H1 (cell line): ENCODE data around the gene KRTAP1-3. TPM values are rescaled to one million over a fixed set of nuclear protein-coding genes. Genes with fewer than 3 reads are reported as not detected.

Source experiments
- CHD7 ChIP-seq: fragments of 300-600 bp; sonication (generic); IDR thresholded peaks from 2 replicates; pipeline ENCODE4 v1.7.1; 2012; ENCODE audit warnings: low read length, moderate library complexity, mild to moderate bottlenecking, inconsistent platforms; ENCODE audit not compliant: insufficient replicate concordance
- SRF ChIP-seq: IDR thresholded peaks from 2 replicates; pipeline ENCODE4 v1.6.1; 2011; ENCODE audit warnings: mild to moderate bottlenecking, low read depth, low read length, moderate library complexity
- polyA plus RNA-seq, 7 experiments: library from polyadenylated mRNA; depleted of rRNA in 3 of 7; stranded (reverse) in 5 of 7; unstranded in 2 of 7; fragments of >200 nt in 5 of 7; fragments of 200-250 nt in 2 of 7; gene quantifications; 1 replicate in 5 of 7; 2 replicates in 1 of 7; 4 replicates in 1 of 7; pipeline versions ENCODE4 v1.2.1 to v1.2.3, GENCODE V29; 2011 to 2013; ENCODE audit warnings: missing spikeins in 2 of 7, mixed read lengths in 2 of 7
- total RNA-seq: library from RNA; stranded (reverse); fragmentation: NEBNext Ultra II Directional; extraction: Animal tissue kit (Norgen Biotek cat#: 25700); gene quantifications from 2 replicates; pipeline ENCODE4 v1.2.1, GENCODE V29; 2021

KRTAP1-3 gene
- total and polyA plus RNA-seq, 2 of the 8 experiments (the other 6 are each of a cell fraction or from before 2014, with no cell fraction given), result not detected

GRCh38 chr17:40996829-40997228 lies 37.8 kb downstream of the KRTAP1-3 start (continued):
- TF ChIP-seq CHD7 (no peak), SRF (no peak)
- TF ChIP-seq, all 59 proteins: peak for 0
